Psoas muscle (tissue), 8 donors: Measurements from ENCODE around the gene OR52J3. TPM values are rescaled to one million over a fixed set of nuclear protein-coding genes. Genes with fewer than 3 reads are reported as not detected.

Experiments
- ATAC-seq, 4 donors: fragments of 200-7000 bp; cut with Tn5 transposase; one replicate each; pipeline ENCODE4 v1.9.1; 2020; ENCODE audit warnings: moderate library complexity in 3 of 4, mild to moderate bottlenecking in 2 of 4
- DNase-seq, 2 donors: peaks; one replicate each; pipeline ENCODE4 v3.0.0-alpha.2; 2020
- H3K27ac ChIP-seq: fragments of 200-600 bp; one replicate; pipeline ENCODE4 v1.8.0; 2022
- H3K27me3 ChIP-seq, 3 donors: fragments of 200-600 bp in 1 of 3; one replicate each; pipeline versions ENCODE4 v1.6.1 to v1.8.0; 2013 to 2022; ENCODE audit warnings: low read length in 2 of 3, mild to moderate bottlenecking in 2 of 3, moderate library complexity in 1 of 3; ENCODE audit not compliant: insufficient read depth in 3 of 3
- H3K36me3 ChIP-seq, 2 donors: fragments of 200-600 bp in 1 of 2; one replicate each; pipeline versions ENCODE4 v1.6.1 to v1.8.0; 2013 to 2022; ENCODE audit warnings: low read depth in 1 of 2, mild to moderate bottlenecking in 1 of 2, moderate library complexity in 1 of 2; ENCODE audit not compliant: insufficient read depth in 1 of 2
- H3K4me1 ChIP-seq: fragments of 200-600 bp; one replicate; pipeline ENCODE4 v1.8.0; 2022
- H3K4me3 ChIP-seq: fragments of 200-600 bp; one replicate; pipeline ENCODE4 v1.8.0; 2022; ENCODE audit warnings: mild to moderate bottlenecking
- H3K9me3 ChIP-seq: fragments of 200-600 bp; one replicate; pipeline ENCODE4 v1.8.0; 2022
- CTCF ChIP-seq: fragments of 200-600 bp; IDR thresholded peaks from one replicate; pipeline ENCODE4 v1.8.0; 2022; ENCODE audit warnings: antibody characterized with exemption
- WGBS, 3 donors: extraction: QIAGEN DNeasy Blood & Tissue Kit; methylation state at CpG; one replicate each; pipeline versions ENCODE4 v1.1.6 to v1.1.7; 2013; 5-methylcytosine and 5-hydroxymethylcytosine counted together
- intact Hi-C, 2 donors: fragments of 100-400 bp; cut with DNase I; formaldehyde crosslinking; loops; one replicate each; pipeline versions ENCODE4 v1.11.0 to v1.14.2; 2022
- polyA plus RNA-seq, 3 donors: library from polyadenylated mRNA; stranded (reverse); fragments of 200-250 nt; gene quantifications; one replicate each; pipeline ENCODE4 v1.2.3, GENCODE V29; 2013
- total RNA-seq, 4 donors: library from RNA; stranded (reverse); fragmentation: NEBNext Ultra II Directional in 2 of 4; extraction: Animal tissue kit (Norgen Biotek cat#: 25700) in 2 of 4; gene quantifications; one replicate each; pipeline versions ENCODE4 v1.2.1 to v1.2.4, GENCODE V29; 2021 to 2023
- donor health status: healthy with polysubstance abuse.
- donor health status: DM: no; HTN: no; CAD: no; lungs with moderate emphysema.
- donor health status: Bipolar disorder and iron deficiency.
- donor health status: healthy.
- donor health status: DM: yes; HTN: yes; CAD: no.
- donor health status: DM: no; HTN: no; CAD: no.
- donor health status: DM: no; HTN: no; CAD: no.
- donor health status: DM: yes; HTN: yes; CAD: no.

OR52J3 gene
- total and polyA plus RNA-seq, 7 donors, result not detected

GRCh38 chr11:5083602-5084001, 37.3 kb downstream of the OR52J3 start:
- Histone ChIP-seq H3K4me1 (no peaks in the 10 kb centered on the region), H3K4me3 (no peak overlapping the region), H3K9me3 (no peaks in the 10 kb centered on the region), H3K36me3 (no peaks in the 10 kb centered on the region), H3K27me3 (no peaks in the 10 kb centered on the region), H3K27ac (no peak overlapping the region)
- DNase-seq (no peak), ATAC-seq (no peak)
- no peak for TF ChIP-seq CTCF
- intact Hi-C loops, result no loop called here

- Histone ChIP-seq H3K9me3 (no peaks in the 10 kb centered on the region), H3K27ac (no peak overlapping the region), H3K4me1 (no peaks in the 10 kb centered on the region), H3K4me3 (no peak overlapping the region), H3K36me3 (no peaks in the 10 kb centered on the region), H3K27me3 (no peaks in the 10 kb centered on the region)
- ATAC-seq (no peak), DNase-seq (no peak)
- no peak for TF ChIP-seq CTCF
- intact Hi-C loops, result no loop called here
Measured at GRCh38 chr11:5088556-5088955, 42.2 kb downstream of the OR52J3 start.

- intact Hi-C loops, result no loop called here
- ATAC-seq (no peak), DNase-seq (no peak)
- no peaks in the 10 kb centered on the region for H3K4me1 ChIP-seq
- WGBS, 3 donors, result 83 to 88% (median 88%) methylated on average over 1 of the region's 1 CpG
- H3K27me3 ChIP-seq, result no peaks in the 10 kb centered on the region
- H3K36me3 ChIP-seq, result no peaks in the 10 kb centered on the region
- no peak for TF ChIP-seq CTCF
- H3K9me3 ChIP-seq, result no peaks in the 10 kb centered on the region
- H3K4me3 ChIP-seq, result no peak overlapping the region
- H3K27ac ChIP-seq, result no peak overlapping the region
Measured at GRCh38 chr11:5090668-5091067, 44.3 kb downstream of the OR52J3 start.

GRCh38 chr11:5092821-5093585, 46.7 kb downstream of the OR52J3 start:
- intact Hi-C loops, result no loop called here
- Histone ChIP-seq H3K27me3 (no peaks in the 10 kb centered on the region), H3K4me1 (no peaks in the 10 kb centered on the region), H3K27ac (no peak overlapping the region), H3K36me3 (no peaks in the 10 kb centered on the region), H3K4me3 (no peak overlapping the region), H3K9me3 (no peaks in the 10 kb centered on the region)
- DNase-seq (no peak), ATAC-seq (no peak)
- no peak for TF ChIP-seq CTCF
- WGBS, 3 donors, result 76 to 82% (median 76%) methylated on average over 8 of the region's 8 CpGs

GRCh38 chr11:5096011-5096410, 49.7 kb downstream of the OR52J3 start:
- no peak for TF ChIP-seq CTCF
- Histone ChIP-seq H3K4me1 (no peaks in the 10 kb centered on the region), H3K9me3 (no peaks in the 10 kb centered on the region), H3K4me3 (no peak overlapping the region), H3K36me3 (no peaks in the 10 kb centered on the region), H3K27me3 (no peaks in the 10 kb centered on the region), H3K27ac (no peak overlapping the region)
- WGBS, 3 donors, result 74 to 84% (median 77%) methylated on average over 2 of the region's 2 CpGs
- ATAC-seq, result no peak
- intact Hi-C loops, result no loop called here
- DNase-seq, result no peak
